H9 (cell line): ENCODE data around the gene SUGT1. TPM values are rescaled to one million over a fixed set of nuclear protein-coding genes. Genes with fewer than 3 reads are reported as not detected.

Source experiments
- DNase-seq: peaks from one replicate; pipeline ENCODE4 v3.0.0-alpha.2; 2017
- H2AFZ ChIP-seq: one replicate; pipeline ENCODE4 v1.6.1; 2013; ENCODE audit warnings: mild to moderate bottlenecking, low read length, control low read depth, moderate library complexity
- H2AK5ac ChIP-seq: 2 replicates; pipeline ENCODE4 v1.6.1; 2013; ENCODE audit warnings: low read length, control low read depth, mixed read lengths; ENCODE audit not compliant: insufficient read length
- H2BK120ac ChIP-seq: one replicate; pipeline ENCODE4 v1.6.1; 2013; ENCODE audit warnings: low read depth, mild to moderate bottlenecking, low read length, control low read depth, inconsistent platforms; ENCODE audit not compliant: poor library complexity, severe bottlenecking
- H2BK12ac ChIP-seq: 2 replicates; pipeline ENCODE4 v1.6.1; 2013; ENCODE audit warnings: low read length, control low read depth, mixed read lengths, low read depth; ENCODE audit not compliant: insufficient read length
- H2BK15ac ChIP-seq: 2 replicates; pipeline ENCODE4 v1.6.1; 2013; ENCODE audit warnings: low read depth, low read length, control low read depth
- H2BK20ac ChIP-seq: one replicate; pipeline ENCODE4 v1.6.1; 2013; ENCODE audit warnings: low read depth, mild to moderate bottlenecking, low read length, control low read depth, inconsistent platforms; ENCODE audit not compliant: poor library complexity, severe bottlenecking
- H2BK5ac ChIP-seq: 2 replicates; pipeline ENCODE4 v1.6.1; 2013; ENCODE audit warnings: low read length, control low read depth, mixed read lengths; ENCODE audit not compliant: insufficient read length
- H3K14ac ChIP-seq: 2 replicates; pipeline ENCODE4 v1.6.1; 2013; ENCODE audit warnings: low read length, control low read depth; ENCODE audit not compliant: insufficient read depth
- H3K18ac ChIP-seq: 2 replicates; pipeline ENCODE4 v1.6.1; 2013; ENCODE audit warnings: low read depth, mild to moderate bottlenecking, mixed read lengths, low read length, control low read depth; ENCODE audit not compliant: insufficient read length
- H3K23ac ChIP-seq: 2 replicates; pipeline ENCODE4 v1.6.1; 2013; ENCODE audit warnings: low read length, control low read depth, mixed read lengths, low read depth; ENCODE audit not compliant: insufficient read length
- H3K23me2 ChIP-seq: 2 replicates; pipeline ENCODE4 v1.6.1; 2013; ENCODE audit warnings: low read depth, mild to moderate bottlenecking, mixed read lengths, low read length, control low read depth; ENCODE audit not compliant: insufficient read length, poor library complexity, severe bottlenecking
- H3K27ac ChIP-seq: 2 replicates; pipeline ENCODE4 v1.5.1; 2013; ENCODE audit warnings: low read length, control low read depth, mixed read lengths, low read depth; ENCODE audit not compliant: insufficient read length
- H3K27me3 ChIP-seq: 2 replicates; pipeline ENCODE4 v1.6.1; 2013; ENCODE audit warnings: low read length, control low read depth, inconsistent platforms; ENCODE audit not compliant: insufficient read depth
- H3K4ac ChIP-seq: 2 replicates; pipeline ENCODE4 v1.6.1; 2013; ENCODE audit warnings: low read depth, mild to moderate bottlenecking, control low read depth, inconsistent platforms, low read length, moderate library complexity
- H3K4me1 ChIP-seq: 2 replicates; pipeline ENCODE4 v1.6.1; 2013; ENCODE audit warnings: low read length, control low read depth, inconsistent platforms; ENCODE audit not compliant: insufficient read depth
- H3K4me2 ChIP-seq: 2 replicates; pipeline ENCODE4 v1.6.1; 2013; ENCODE audit warnings: low read length, control low read depth, mixed read lengths; ENCODE audit not compliant: insufficient read length, insufficient read depth
- H3K56ac ChIP-seq: 2 replicates; pipeline ENCODE4 v1.6.1; 2013; ENCODE audit warnings: low read depth, mild to moderate bottlenecking, mixed read lengths, low read length, control low read depth; ENCODE audit not compliant: insufficient read length
- H3K79me1 ChIP-seq: 2 replicates; pipeline ENCODE4 v1.6.1; 2013; ENCODE audit warnings: low read depth, mild to moderate bottlenecking, moderate library complexity, low read length, control low read depth, inconsistent platforms; ENCODE audit not compliant: insufficient read depth, poor library complexity, severe bottlenecking
- H3K79me2 ChIP-seq: 2 replicates; pipeline ENCODE4 v1.6.1; 2013; ENCODE audit warnings: low read length, control low read depth, inconsistent platforms; ENCODE audit not compliant: insufficient read depth
- H3K9ac ChIP-seq: 2 replicates; pipeline ENCODE4 v1.6.1; 2013; ENCODE audit warnings: low read length, control low read depth, mixed read lengths; ENCODE audit not compliant: insufficient read length; ENCODE audit errors: extremely low read depth
- H3K9me3 ChIP-seq: one replicate; pipeline ENCODE4 v1.6.1; 2013; ENCODE audit warnings: low read depth, low read length, inconsistent platforms; ENCODE audit not compliant: control insufficient read depth
- H3T11ph ChIP-seq: one replicate; pipeline ENCODE4 v1.6.1; 2013; ENCODE audit warnings: mild to moderate bottlenecking, low read length, control low read depth, inconsistent platforms
- H4K20me1 ChIP-seq: one replicate; pipeline ENCODE4 v1.6.1; 2013; ENCODE audit not compliant: control insufficient read depth, insufficient read length, insufficient read depth
- H4K5ac ChIP-seq: 2 replicates; pipeline ENCODE4 v1.6.1; 2013; ENCODE audit warnings: low read depth, mild to moderate bottlenecking, mixed read lengths, low read length, control low read depth; ENCODE audit not compliant: insufficient read length
- H4K8ac ChIP-seq: replicated peaks from 2 replicates; pipeline ENCODE4 v1.6.1; 2013; ENCODE audit warnings: low read length, control low read depth, mixed read lengths, low read depth; ENCODE audit not compliant: insufficient read length
- H4K91ac ChIP-seq: 2 replicates; pipeline ENCODE4 v1.6.1; 2013; ENCODE audit warnings: low read depth, mild to moderate bottlenecking, moderate library complexity, mixed read lengths, low read length, control low read depth; ENCODE audit not compliant: insufficient read length
- H3K27ac Mint-ChIP-seq, 3 experiments: 2 replicates in 2 of 3; 3 replicates in 1 of 3; pipeline ENCODE4 v1.8.0; 2020 to 2021; ENCODE audit warnings: mixed read lengths in 3 of 3, mild to moderate bottlenecking in 1 of 3, moderate library complexity in 1 of 3
- H3K27me3 Mint-ChIP-seq: 2 replicates; pipeline ENCODE4 v1.8.0; 2021; ENCODE audit warnings: low read depth, mild to moderate bottlenecking, moderate library complexity, mixed read lengths
- H3K36me3 Mint-ChIP-seq, 3 experiments: 2 replicates in 2 of 3; 3 replicates in 1 of 3; pipeline ENCODE4 v1.8.0; 2020 to 2021; ENCODE audit warnings: low read depth in 3 of 3, mixed read lengths in 3 of 3; ENCODE audit not compliant: insufficient read depth in 1 of 3
- H3K4me1 Mint-ChIP-seq, 2 experiments: 2 replicates each; pipeline ENCODE4 v1.8.0; 2020; ENCODE audit warnings: mixed read lengths in 2 of 2
- H3K4me3 Mint-ChIP-seq, 2 experiments: 2 replicates in 1 of 2; 3 replicates in 1 of 2; pipeline ENCODE4 v1.8.0; 2020 to 2021; ENCODE audit warnings: mild to moderate bottlenecking in 2 of 2, mixed read lengths in 2 of 2, moderate library complexity in 1 of 2
- H3K9me3 Mint-ChIP-seq, 2 experiments: 2 replicates in 1 of 2; 3 replicates in 1 of 2; pipeline ENCODE4 v1.8.0; 2020; ENCODE audit warnings: mild to moderate bottlenecking in 2 of 2, mixed read lengths in 2 of 2, moderate library complexity in 1 of 2
- WGBS: extraction: QIAGEN DNeasy Blood & Tissue Kit; methylation state at CpG from one replicate; pipeline ENCODE4 v1.1.7; 2013; ENCODE audit warnings: missing lambda C conversion rate, low lambda C conversion rate, mixed read lengths; ENCODE audit not compliant: insufficient read length; ENCODE audit errors: extremely low coverage; 5-methylcytosine and 5-hydroxymethylcytosine counted together
- total RNA-seq: library from RNA; stranded (reverse); gene quantifications from 2 replicates; pipeline ENCODE4 v1.2.1, GENCODE V29; 2021
- TF ChIP-seq, protein P1 (sequence below): fragments of 200-600 bp; sonication (generic); conservative IDR thresholded peaks from 3 replicates; pipeline ENCODE4 v1.8.0; 2021; ENCODE audit warnings: antibody characterized with exemption, mild to moderate bottlenecking

Gene SUGT1
- total RNA-seq, 1 experiment from 2014 or later: 99.6 TPM

GRCh38 chr13:52706081-52706480 is 53.4 kb downstream of the SUGT1 start:
- Mint-ChIP-seq H3K27ac (peak overlapping the region in 1 of 3 experiments; percentile 26; a peak in 1 of 7 replicates), H3K9me3 (no peaks in the 10 kb centered on the region), H3K4me3 (no peak overlapping the region), H3K27me3 (no peaks in the 10 kb centered on the region), H3K36me3 (peaks cover 0 to 36% (median 16%) of the 10 kb centered on the region in 3 experiments; a peak in 5 of 7 replicates), H3K4me1 (peaks cover 15 to 26% of the 10 kb centered on the region in 2 experiments)
- no peak overlapping the region for H3K4me2 ChIP-seq
- no peak overlapping the region for H3K23ac ChIP-seq
- H3K9ac ChIP-seq: no peak overlapping the region
- no peak overlapping the region for H4K5ac ChIP-seq
- no peak overlapping the region for H2BK5ac ChIP-seq
- no peak overlapping the region for H3K18ac ChIP-seq
- no peak overlapping the region for H3K4ac ChIP-seq
- H2AFZ ChIP-seq: no peak overlapping the region
- no peaks in the 10 kb centered on the region for H3K79me1 ChIP-seq
- H2BK20ac ChIP-seq: no peak overlapping the region
- H3K27ac ChIP-seq: no peak overlapping the region
- TF ChIP-seq, protein P1, sequence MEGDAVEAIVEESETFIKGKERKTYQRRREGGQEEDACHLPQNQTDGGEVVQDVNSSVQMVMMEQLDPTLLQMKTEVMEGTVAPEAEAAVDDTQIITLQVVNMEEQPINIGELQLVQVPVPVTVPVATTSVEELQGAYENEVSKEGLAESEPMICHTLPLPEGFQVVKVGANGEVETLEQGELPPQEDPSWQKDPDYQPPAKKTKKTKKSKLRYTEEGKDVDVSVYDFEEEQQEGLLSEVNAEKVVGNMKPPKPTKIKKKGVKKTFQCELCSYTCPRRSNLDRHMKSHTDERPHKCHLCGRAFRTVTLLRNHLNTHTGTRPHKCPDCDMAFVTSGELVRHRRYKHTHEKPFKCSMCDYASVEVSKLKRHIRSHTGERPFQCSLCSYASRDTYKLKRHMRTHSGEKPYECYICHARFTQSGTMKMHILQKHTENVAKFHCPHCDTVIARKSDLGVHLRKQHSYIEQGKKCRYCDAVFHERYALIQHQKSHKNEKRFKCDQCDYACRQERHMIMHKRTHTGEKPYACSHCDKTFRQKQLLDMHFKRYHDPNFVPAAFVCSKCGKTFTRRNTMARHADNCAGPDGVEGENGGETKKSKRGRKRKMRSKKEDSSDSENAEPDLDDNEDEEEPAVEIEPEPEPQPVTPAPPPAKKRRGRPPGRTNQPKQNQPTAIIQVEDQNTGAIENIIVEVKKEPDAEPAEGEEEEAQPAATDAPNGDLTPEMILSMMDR: no peak
- no peak overlapping the region for H4K91ac ChIP-seq
- H2BK12ac ChIP-seq: no peak overlapping the region
- H3K23me2 ChIP-seq: no peaks in the 10 kb centered on the region
- H3K56ac ChIP-seq: no peak overlapping the region
- no peaks in the 10 kb centered on the region for H3K79me2 ChIP-seq
- H3T11ph ChIP-seq: no peak overlapping the region
- H4K20me1 ChIP-seq: no peaks in the 10 kb centered on the region
- no peak overlapping the region for H4K8ac ChIP-seq
- no peaks in the 10 kb centered on the region for H3K27me3 ChIP-seq
- no peak overlapping the region for H2AK5ac ChIP-seq
- no CpG with 5 or more reads among the region's 3 CpGs for WGBS
- H3K4me1 ChIP-seq: no peaks in the 10 kb centered on the region; the same call in 1 of the 2 replicates
- no peak overlapping the region for H3K14ac ChIP-seq
- no peak for DNase-seq
- H2BK15ac ChIP-seq: no peak overlapping the region
- H2BK120ac ChIP-seq: no peak overlapping the region
- no peaks in the 10 kb centered on the region for H3K9me3 ChIP-seq
